Mononuclear cell (primary cell): ENCODE measurements around the gene PHTF2. TPM values are rescaled to one million over a fixed set of nuclear protein-coding genes. Genes with fewer than 3 reads are reported as not detected.

Source experiments
- H3K27me3 ChIP-seq: 2 replicates; pipeline ENCODE4 v1.6.0; 2011; ENCODE audit warnings: low read length, control low read depth; ENCODE audit not compliant: insufficient read depth
- H3K4me1 ChIP-seq: 2 replicates; pipeline ENCODE4 v1.5.1; 2011; ENCODE audit warnings: mild to moderate bottlenecking, low read length, control low read depth; ENCODE audit not compliant: insufficient read depth
- H3K4me3 ChIP-seq: 2 replicates; pipeline ENCODE4 v1.5.1; 2011; ENCODE audit warnings: mild to moderate bottlenecking, low read length, moderate library complexity
- H3K9me3 ChIP-seq: 2 replicates; pipeline ENCODE4 v1.5.1; 2011; ENCODE audit warnings: low read depth, mild to moderate bottlenecking, control low read depth, low read length
- total RNA-seq: library from RNA; depleted of rRNA; stranded (reverse); fragments of >200 nt; gene quantifications from one replicate; pipeline ENCODE4 v1.2.3, GENCODE V29; 2012

Gene PHTF2
- total RNA-seq, 1 donor = 34.8 TPM

DNA sequence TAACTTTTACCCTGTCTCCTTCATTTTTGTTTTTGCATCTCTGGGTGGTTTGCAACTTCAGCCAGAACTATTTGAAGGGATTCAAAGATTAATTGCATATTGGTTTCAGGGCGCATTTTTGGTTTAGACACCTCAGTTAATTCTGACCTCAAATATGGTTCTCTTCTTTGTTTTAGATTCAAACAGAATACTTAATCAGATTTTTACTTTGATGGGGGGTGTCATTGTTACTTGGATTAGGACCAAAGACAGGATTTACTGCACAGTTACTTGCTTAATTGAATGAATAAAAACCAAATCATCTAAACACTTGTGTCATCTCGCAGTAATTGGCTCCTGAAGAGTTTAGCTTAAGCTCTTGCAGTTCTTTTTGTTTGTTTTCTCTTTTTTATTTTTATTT is 100.9 kb downstream of the PHTF2 start:
- H3K4me1 ChIP-seq = no peaks in the 10 kb centered on the region
- no peaks in the 10 kb centered on the region for H3K27me3 ChIP-seq
- no peaks in the 10 kb centered on the region for H3K9me3 ChIP-seq

DNA sequence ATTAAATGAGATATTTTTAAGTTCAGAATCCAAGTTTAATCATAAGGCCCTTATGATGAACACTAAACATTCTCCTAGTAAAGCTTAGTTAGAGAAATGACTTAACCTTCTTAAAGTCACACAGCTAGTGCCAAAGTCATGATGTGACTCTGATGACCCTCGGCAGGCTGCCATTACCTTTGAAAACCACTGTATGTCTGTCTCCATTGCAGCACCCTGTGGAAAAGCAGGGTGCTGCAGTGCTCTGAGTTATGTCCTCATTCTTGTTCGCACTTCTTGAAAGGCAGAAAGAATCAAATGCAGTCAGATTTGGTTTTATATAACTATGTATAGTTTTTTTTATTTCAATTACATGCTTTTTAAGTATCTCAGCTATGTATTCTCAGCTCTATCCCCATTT is 105.0 kb downstream of the PHTF2 start:
- Histone ChIP-seq H3K9me3 (no peaks in the 10 kb centered on the region), H3K4me1 (peaks cover 11% of the 10 kb centered on the region), H3K4me3 (no peak overlapping the region), H3K27me3 (no peaks in the 10 kb centered on the region)

More for the DNA sequence above, 100.9 kb downstream of the PHTF2 start:
- no peak overlapping the region for H3K4me3 ChIP-seq

- Histone ChIP-seq H3K4me1 (peaks cover 11% of the 10 kb centered on the region), H3K4me3 (no peak overlapping the region), H3K27me3 (no peaks in the 10 kb centered on the region), H3K9me3 (no peaks in the 10 kb centered on the region)
These were observed 105.7 kb downstream of the PHTF2 start for GRCh38 chr7:77904252-77904651.

- Histone ChIP-seq H3K9me3 (no peaks in the 10 kb centered on the region), H3K4me3 (no peak overlapping the region), H3K27me3 (no peaks in the 10 kb centered on the region), H3K4me1 (peaks cover 11% of the 10 kb centered on the region)
These were observed 108.7 kb downstream of the PHTF2 start for GRCh38 chr7:77907281-77907680.

DNA sequence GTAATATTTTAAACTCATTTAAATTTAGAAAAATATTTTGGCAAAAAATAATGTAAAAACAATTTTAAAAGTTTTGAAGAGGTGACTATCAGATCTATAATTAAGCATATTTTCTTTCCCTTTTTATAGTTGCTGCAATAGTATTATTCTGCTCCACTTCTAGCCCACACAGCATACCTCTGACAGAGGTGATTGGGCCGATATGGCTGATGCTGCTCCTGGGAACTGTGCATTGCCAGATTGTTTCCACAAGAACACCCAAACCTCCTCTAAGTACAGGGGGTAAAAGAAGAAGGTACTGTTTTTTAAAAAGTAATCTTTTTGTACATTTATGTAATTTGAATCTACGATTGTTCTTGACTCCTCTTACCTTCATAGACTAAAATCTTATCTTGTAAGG is 110.1 kb downstream of the PHTF2 start:
- no peaks in the 10 kb centered on the region for H3K9me3 ChIP-seq
- no peaks in the 10 kb centered on the region for H3K27me3 ChIP-seq
- H3K4me3 ChIP-seq = no peak overlapping the region
- H3K4me1 ChIP-seq = peaks cover 15% of the 10 kb centered on the region

DNA sequence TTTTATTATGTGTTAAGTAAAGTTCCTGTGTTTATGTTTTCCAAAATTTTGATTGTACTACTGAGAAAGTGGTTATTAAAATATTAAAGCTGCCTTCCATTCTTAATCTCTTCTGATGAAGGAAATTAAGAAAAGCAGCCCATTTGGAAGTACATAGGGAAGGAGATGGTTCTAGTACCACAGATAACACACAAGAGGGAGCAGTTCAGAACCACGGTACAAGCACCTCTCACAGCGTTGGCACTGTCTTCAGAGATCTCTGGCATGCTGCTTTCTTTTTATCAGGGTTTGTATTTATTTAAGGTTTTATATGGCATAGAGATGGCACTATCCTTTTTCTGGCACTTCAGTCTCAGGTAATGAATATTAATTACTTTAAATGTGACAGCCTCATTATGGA is 111.6 kb downstream of the PHTF2 start:
- Histone ChIP-seq H3K9me3 (no peaks in the 10 kb centered on the region), H3K27me3 (no peaks in the 10 kb centered on the region), H3K4me1 (peaks cover 15% of the 10 kb centered on the region), H3K4me3 (no peak overlapping the region)

DNA sequence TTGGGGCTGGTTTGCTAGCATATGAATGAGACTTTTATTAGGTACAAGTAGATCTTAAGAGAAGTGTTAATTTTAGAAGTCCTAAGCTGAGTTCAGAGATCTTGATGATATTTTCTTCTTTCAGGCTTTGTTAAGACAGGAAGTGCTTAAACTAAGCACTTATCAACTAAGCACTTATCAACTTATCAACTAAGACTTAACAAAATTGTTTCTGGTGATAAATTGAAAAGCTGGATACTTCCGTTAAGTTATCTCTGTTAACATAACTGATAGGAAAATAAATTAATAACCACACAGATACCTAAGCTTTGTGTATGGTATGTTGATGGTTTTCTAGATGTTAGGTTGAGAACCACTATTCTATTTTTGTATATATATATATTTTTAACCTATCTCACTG is 113.7 kb downstream of the PHTF2 start:
- Histone ChIP-seq H3K9me3 (no peaks in the 10 kb centered on the region), H3K4me1 (peaks cover 3% of the 10 kb centered on the region), H3K27me3 (no peaks in the 10 kb centered on the region), H3K4me3 (no peak overlapping the region)

DNA sequence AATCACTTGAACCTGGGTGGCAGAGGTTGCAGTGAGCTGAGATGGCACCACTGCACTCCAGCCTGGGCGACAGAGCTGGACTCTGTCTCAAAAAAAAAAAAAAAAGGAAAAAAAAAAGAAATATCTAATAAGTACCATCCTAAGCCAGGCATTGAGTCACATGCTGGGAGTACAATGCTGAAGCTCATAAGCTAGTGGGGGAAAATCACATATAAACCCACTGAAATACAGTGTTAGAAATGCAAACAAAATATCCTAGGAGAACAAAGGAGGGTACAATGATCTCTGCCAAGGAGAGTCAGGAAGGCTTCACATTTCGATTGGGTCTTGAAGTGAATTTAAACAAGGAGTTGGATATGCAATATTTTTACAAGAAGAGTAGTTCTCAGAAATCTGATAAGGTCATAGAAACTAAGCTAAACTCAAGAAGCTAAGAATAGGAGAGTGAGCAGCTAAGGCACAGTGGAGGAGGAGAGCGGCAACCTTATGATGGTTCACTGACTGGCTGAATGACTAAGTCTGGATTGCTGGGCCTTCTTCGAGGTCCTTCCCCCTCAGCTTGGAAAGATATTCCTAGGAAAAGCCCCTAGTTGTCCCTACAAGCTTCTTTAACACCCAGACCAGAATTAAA is 115.5 kb downstream of the PHTF2 start:
- H3K4me3 ChIP-seq = no peak overlapping the region
- no peaks in the 10 kb centered on the region for H3K9me3 ChIP-seq
- H3K4me1 ChIP-seq = peaks cover 3% of the 10 kb centered on the region
- H3K27me3 ChIP-seq = no peaks in the 10 kb centered on the region

GRCh38 chr7:77917500-77918262 is 119.1 kb downstream of the PHTF2 start:
- Histone ChIP-seq H3K4me3 (no peak overlapping the region), H3K27me3 (no peaks in the 10 kb centered on the region), H3K9me3 (no peaks in the 10 kb centered on the region), H3K4me1 (peaks cover 3% of the 10 kb centered on the region)

DNA sequence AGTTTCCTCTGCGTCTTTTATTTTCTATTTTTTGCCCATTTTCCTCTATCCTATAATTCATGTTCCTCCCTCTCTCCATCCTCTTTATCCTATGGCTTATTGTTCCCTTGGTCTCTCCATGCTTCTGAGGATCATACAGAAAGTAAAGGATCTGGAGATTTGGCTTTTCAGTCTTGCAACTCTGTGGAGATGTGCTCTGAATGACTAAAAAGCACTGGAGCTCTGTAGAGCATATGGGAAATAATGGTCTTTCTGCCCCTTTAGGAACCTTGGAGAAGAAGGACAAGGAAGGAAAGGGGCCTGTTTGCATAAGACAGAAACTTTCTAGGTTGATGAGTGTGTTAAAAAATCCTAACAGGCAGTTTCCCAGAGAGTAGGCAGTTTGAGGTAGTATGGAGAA is 120.1 kb downstream of the PHTF2 start:
- Histone ChIP-seq H3K9me3 (no peaks in the 10 kb centered on the region), H3K27me3 (no peaks in the 10 kb centered on the region), H3K4me1 (no peaks in the 10 kb centered on the region), H3K4me3 (no peak overlapping the region)

- H3K27me3 ChIP-seq = no peaks in the 10 kb centered on the region
- no peak overlapping the region for H3K4me3 ChIP-seq
- H3K4me1 ChIP-seq = no peaks in the 10 kb centered on the region
- H3K9me3 ChIP-seq = no peaks in the 10 kb centered on the region
These were observed 124.8 kb downstream of the PHTF2 start for GRCh38 chr7:77923419-77923818.

- H3K9me3 ChIP-seq = no peaks in the 10 kb centered on the region
- no peak overlapping the region for H3K4me3 ChIP-seq
- peaks cover 4% of the 10 kb centered on the region for H3K4me1 ChIP-seq
- H3K27me3 ChIP-seq = no peaks in the 10 kb centered on the region
These were observed 131.9 kb downstream of the PHTF2 start for GRCh38 chr7:77930496-77930895.

- Histone ChIP-seq H3K4me3 (no peak overlapping the region), H3K27me3 (no peaks in the 10 kb centered on the region), H3K9me3 (no peaks in the 10 kb centered on the region), H3K4me1 (peaks cover 4% of the 10 kb centered on the region)
These were observed 133.3 kb downstream of the PHTF2 start for GRCh38 chr7:77931841-77932240.

- Histone ChIP-seq H3K4me3 (no peak overlapping the region), H3K4me1 (peaks cover 4% of the 10 kb centered on the region)
These were observed 134.8 kb downstream of the PHTF2 start for GRCh38 chr7:77933394-77933793.

DNA sequence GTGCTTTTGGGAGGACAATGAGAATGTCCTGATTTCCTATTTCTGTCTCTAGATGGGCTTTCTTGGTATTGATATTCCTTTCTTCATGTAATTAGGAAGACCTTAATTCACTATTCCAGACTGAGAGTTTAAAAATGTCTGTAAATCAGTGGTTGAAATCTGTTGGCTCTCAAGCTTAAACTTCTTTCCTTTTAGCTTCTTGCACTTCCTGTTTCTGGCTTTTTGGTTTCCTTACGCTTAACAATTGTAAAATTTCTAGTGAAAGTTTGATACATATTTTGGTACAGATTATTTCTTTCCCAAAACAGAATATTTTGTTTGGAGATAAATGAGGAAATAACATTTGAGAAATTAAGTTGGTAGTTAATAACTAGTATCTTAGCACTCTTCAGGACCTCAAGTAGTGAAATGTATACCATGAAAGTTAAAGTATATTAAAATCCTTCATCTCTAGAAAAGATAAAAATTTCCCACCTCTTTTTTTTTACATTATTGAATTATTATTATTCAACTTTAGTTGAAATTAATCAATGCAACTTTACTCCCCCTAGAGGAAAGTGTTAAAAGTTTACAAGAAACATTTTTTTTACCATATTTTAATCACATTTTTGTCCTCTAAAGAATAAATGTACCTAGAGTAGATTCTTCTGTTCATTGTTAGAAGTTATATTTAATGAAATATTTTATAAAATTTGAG is 137.2 kb downstream of the PHTF2 start:
- Histone ChIP-seq H3K4me3 (no peak overlapping the region), H3K4me1 (peaks cover 4% of the 10 kb centered on the region), H3K27me3 (no peaks in the 10 kb centered on the region), H3K9me3 (no peaks in the 10 kb centered on the region)

More at GRCh38 chr7:77933394-77933793, 134.8 kb downstream of the PHTF2 start:
- no peaks in the 10 kb centered on the region for H3K27me3 ChIP-seq
- H3K9me3 ChIP-seq = no peaks in the 10 kb centered on the region
